ENCODE measurements around the gene CHPF.

- no peak for TF ChIP-seq HDGF (IDR thresholded peaks at IDR 0.05; ENCODE audit: borderline replicate concordance)
- TF ChIP-seq BHLHE40 (IDR thresholded peaks at IDR 0.05; ENCODE audit: borderline replicate concordance): no peak
- TF ChIP-seq FOXA1 (IDR thresholded peaks at IDR 0.05): no peak
- TF ChIP-seq ARNT (IDR thresholded peaks at IDR 0.05): no peak
- TF ChIP-seq ELF4 (IDR thresholded peaks at IDR 0.05): no peak
- TF ChIP-seq FOXM1 (IDR thresholded peaks at IDR 0.05; ENCODE audit: borderline replicate concordance): no peak
- no peak for TF ChIP-seq LEF1 (IDR thresholded peaks at IDR 0.05; ENCODE audit: borderline replicate concordance)
Observed at GRCh38 chr2:219561179-219562048, 17.8 kb upstream of the CHPF start.
